ENCODE results near the gene RAB40B. TPM values are rescaled to one million over a fixed set of nuclear protein-coding genes. Genes with fewer than 3 reads are reported as not detected.

RAB40B gene
- total RNA-seq, 2 experiments from 2014 or later = 1.6 to 2.0 TPM

DNA sequence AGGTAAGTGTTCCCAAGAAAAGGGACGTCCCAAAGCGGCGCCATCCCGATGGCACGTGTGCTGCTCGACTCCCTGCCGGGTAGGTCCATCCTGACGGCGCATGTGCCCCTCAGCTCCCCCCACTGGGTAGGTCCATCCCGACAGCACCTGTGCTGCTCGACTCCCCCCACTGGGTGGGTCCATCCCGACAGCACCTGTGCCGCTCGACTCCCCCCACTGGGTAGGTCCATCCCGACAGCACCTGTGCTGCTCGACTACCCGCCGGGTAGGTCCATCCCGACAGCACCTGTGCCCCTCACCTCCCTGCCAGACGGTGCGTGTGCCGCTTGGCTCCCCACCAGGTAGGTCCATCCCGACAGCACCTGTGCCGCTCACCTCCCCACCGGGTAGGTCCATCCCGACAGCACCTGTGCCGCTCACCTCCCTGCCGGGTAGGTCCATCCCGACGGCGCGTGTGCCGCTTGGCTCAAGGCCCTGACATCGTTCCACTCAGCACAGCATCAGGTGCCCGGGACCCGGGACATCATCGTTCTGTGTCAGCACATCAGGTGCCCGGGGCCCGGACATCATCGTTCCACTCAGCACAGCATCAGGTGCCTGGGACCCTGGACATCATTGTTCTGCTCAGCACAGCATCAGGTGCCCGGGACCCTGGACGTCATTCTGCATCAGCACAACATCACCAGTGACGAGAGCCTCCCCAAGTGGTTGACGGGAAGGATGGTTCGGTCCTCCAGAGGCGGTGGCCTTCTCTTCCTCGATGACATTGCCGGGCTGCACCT, 31.2 kb upstream of the RAB40B start:
- H3K36me3 ChIP-seq (ENCODE audit: insufficient read depth, low read length) = peaks cover 24% of the 10 kb centered on the region
- POLR2A ChIA-PET = no interaction called here
- no peaks in the 10 kb centered on the region for H3K9me3 Mint-ChIP-seq
- H3K4me1 Mint-ChIP-seq (ENCODE audit: low read depth) = no peaks in the 10 kb centered on the region
- no peaks in the 10 kb centered on the region for H3K27me3 ChIP-seq (ENCODE audit: control insufficient read depth in 1 of 2, insufficient read depth in 2 of 2, low read length in 2 of 2)
- peaks cover 34% of the 10 kb centered on the region for H3K36me3 Mint-ChIP-seq (ENCODE audit: low read depth)
- DNase-seq (no peak), ATAC-seq (ENCODE audit: poor library complexity) (no peak)
- no peak overlapping the region for H3K27ac ChIP-seq (ENCODE audit: low read depth in 1 of 2, low read length in 2 of 2)
- CTCF ChIA-PET = no interaction called here
- H3K27ac Mint-ChIP-seq = no peak overlapping the region
- peaks cover 0 to 13% of the 10 kb centered on the region in 2 experiments for H3K9me3 ChIP-seq (ENCODE audit: control insufficient read depth in 1 of 2, insufficient read depth in 1 of 2, low read length in 2 of 2)
- H3K4me1 ChIP-seq (ENCODE audit: insufficient read depth, low read length) = no peaks in the 10 kb centered on the region
- no peaks in the 10 kb centered on the region for H3K27me3 Mint-ChIP-seq
- H3K4me3 Mint-ChIP-seq = no peak overlapping the region
- TF ChIP-seq CTCF (IDR thresholded peaks at IDR 0.05) = no peak
- H3K4me3 ChIP-seq (ENCODE audit: low read length) = no peak overlapping the region
- intact Hi-C loops (cut with DNase I, micrococcal nuclease) = no loop called here

- Mint-ChIP-seq H3K36me3 (ENCODE audit: low read depth) (peaks cover 43% of the 10 kb centered on the region), H3K9me3 (no peaks in the 10 kb centered on the region), H3K4me1 (ENCODE audit: low read depth) (no peaks in the 10 kb centered on the region), H3K27ac (no peak overlapping the region), H3K4me3 (no peak overlapping the region), H3K27me3 (no peaks in the 10 kb centered on the region)
- ChIA-PET CTCF (no interaction called here), POLR2A (no interaction called here)
- Histone ChIP-seq H3K27ac (ENCODE audit: low read depth in 1 of 2, low read length in 2 of 2) (no peak overlapping the region), H3K36me3 (ENCODE audit: insufficient read depth, low read length) (peaks cover 31% of the 10 kb centered on the region), H3K27me3 (ENCODE audit: control insufficient read depth in 1 of 2, insufficient read depth in 2 of 2, low read length in 2 of 2) (no peaks in the 10 kb centered on the region), H3K4me1 (ENCODE audit: insufficient read depth, low read length) (no peaks in the 10 kb centered on the region), H3K9me3 (ENCODE audit: control insufficient read depth in 1 of 2, insufficient read depth in 1 of 2, low read length in 2 of 2) (no peaks in the 10 kb centered on the region), H3K4me3 (ENCODE audit: low read length) (no peak overlapping the region)
- intact Hi-C loops (cut with DNase I, micrococcal nuclease) = no loop called here
- no peak for TF ChIP-seq CTCF (IDR thresholded peaks at IDR 0.05)
- ATAC-seq (ENCODE audit: poor library complexity) = no peak
- no peak for DNase-seq
Measured at GRCh38 chr17:82726427-82726826, 27.9 kb upstream of the RAB40B start.

DNA sequence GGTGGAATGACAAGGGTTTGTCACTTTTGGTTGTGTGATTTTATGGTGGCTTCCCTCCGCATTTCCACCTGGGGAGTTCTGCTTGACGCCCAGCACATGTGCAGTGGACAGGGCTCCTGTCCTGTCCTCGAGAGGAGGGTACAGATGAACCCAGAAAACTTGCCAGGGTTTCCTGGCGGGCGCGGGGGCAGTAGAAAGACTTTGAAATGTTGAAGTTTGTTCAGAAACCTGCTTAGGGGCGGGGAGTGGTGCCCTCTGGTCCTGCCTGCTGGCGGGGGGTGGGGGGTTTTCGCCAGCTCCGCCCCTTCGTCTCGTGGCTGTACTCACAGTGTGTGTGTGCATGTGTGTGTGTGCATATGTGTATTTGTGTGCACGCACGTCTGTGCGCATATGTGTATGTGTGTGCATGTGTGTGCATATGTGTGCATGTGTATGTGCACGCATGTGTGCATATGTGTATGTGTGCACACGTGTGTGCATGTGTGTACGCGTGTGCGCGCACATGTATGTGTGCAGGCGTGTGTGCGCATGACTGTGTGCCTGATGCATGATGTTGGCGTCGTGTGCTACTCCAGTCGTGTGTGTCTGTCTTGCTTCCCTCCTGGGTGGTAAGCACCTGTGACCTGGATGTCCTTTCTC, 24.8 kb upstream of the RAB40B start:
- POLR2A ChIA-PET = no interaction called here
- no peaks in the 10 kb centered on the region for H3K9me3 ChIP-seq (ENCODE audit: control insufficient read depth in 1 of 2, insufficient read depth in 1 of 2, low read length in 2 of 2)
- Mint-ChIP-seq H3K9me3 (no peaks in the 10 kb centered on the region), H3K4me3 (no peak overlapping the region), H3K27ac (no peak overlapping the region), H3K36me3 (ENCODE audit: low read depth) (peaks cover 58% of the 10 kb centered on the region), H3K27me3 (no peaks in the 10 kb centered on the region), H3K4me1 (ENCODE audit: low read depth) (peaks cover 5% of the 10 kb centered on the region)
- CTCF ChIA-PET = no interaction called here
- no peak for TF ChIP-seq CTCF (IDR thresholded peaks at IDR 0.05)
- H3K4me1 ChIP-seq (ENCODE audit: insufficient read depth, low read length) = peaks cover 1% of the 10 kb centered on the region
- H3K27ac ChIP-seq (ENCODE audit: low read depth in 1 of 2, low read length in 2 of 2) = no peak overlapping the region
- no peak overlapping the region for H3K4me3 ChIP-seq (ENCODE audit: low read length)
- ATAC-seq (ENCODE audit: poor library complexity) (no peak), DNase-seq (no peak)
- H3K27me3 ChIP-seq (ENCODE audit: control insufficient read depth in 1 of 2, insufficient read depth in 2 of 2, low read length in 2 of 2) = no peaks in the 10 kb centered on the region
- intact Hi-C loops (cut with DNase I, micrococcal nuclease) = no loop called here
- peaks cover 49% of the 10 kb centered on the region for H3K36me3 ChIP-seq (ENCODE audit: insufficient read depth, low read length)
